Endothelial cell of umbilical vein (primary cell): ENCODE results near the gene EID3. TPM values are rescaled to one million over a fixed set of nuclear protein-coding genes. Genes with fewer than 3 reads are reported as not detected.

Source experiments
- BruUV-seq: library from RNA; stranded (reverse); fragments of 400-500 nt; replicated peaks from 2 replicates; lab custom pipeline; 2021; lab: Mats Ljungman, UMichigan
- CTCF ChIA-PET: fragments of 300-600, 350-600 bp; sonication (Branson Sonifier 250); formaldehyde crosslinking; loops from one replicate; lab custom pipeline; 2021; ENCODE audit warnings: antibody characterized with exemption, inconsistent platforms; lab: Charles Lee
- POLR2A ChIA-PET: fragments of 300-600, 350-600 bp; sonication (Branson Sonifier 250); formaldehyde crosslinking; loops from one replicate; lab custom pipeline; 2021; ENCODE audit warnings: antibody characterized with exemption, inconsistent platforms; lab: Charles Lee
- DNase-seq: peaks from one replicate; pipeline ENCODE4 v3.0.0-alpha.2; 2011; ENCODE audit warnings: low read depth, low spot score
- FAIRE-seq: peaks from 2 replicates; lab custom pipeline; 2011; peaks lifted over from hg19 to GRCh38; lab: Jason Lieb, UNC
- H2AFZ ChIP-seq: 2 replicates; pipeline ENCODE4 v1.6.0; 2012; ENCODE audit warnings: low read depth, low read length, control low read depth, inconsistent platforms
- H3K27ac ChIP-seq: 2 replicates; pipeline ENCODE4 v1.5.1; 2011; ENCODE audit warnings: low read depth, mild to moderate bottlenecking, control low read depth, low read length, moderate library complexity; ENCODE audit not compliant: insufficient read depth
- H3K27me3 ChIP-seq, 2 experiments: 2 replicates each; pipeline versions ENCODE4 v1.6.0 to v1.6.1; 2011; ENCODE audit warnings: low read length in 2 of 2, mixed read lengths in 1 of 2; ENCODE audit not compliant: control insufficient read depth in 2 of 2, insufficient read depth in 2 of 2
- H3K36me3 ChIP-seq, 2 experiments: 2 replicates in 1 of 2; 3 replicates in 1 of 2; pipeline ENCODE4 v1.5.1; 2011; ENCODE audit warnings: low read length in 2 of 2, mild to moderate bottlenecking in 1 of 2, moderate library complexity in 1 of 2; ENCODE audit not compliant: control insufficient read depth in 2 of 2, insufficient read depth in 2 of 2; ENCODE audit errors: extremely low read depth in 1 of 2
- H3K4me1 ChIP-seq: 3 replicates; pipeline ENCODE4 v1.5.1; 2011; ENCODE audit warnings: mild to moderate bottlenecking, low read length; ENCODE audit not compliant: control insufficient read depth, insufficient read depth; ENCODE audit errors: extremely low read depth
- H3K4me2 ChIP-seq: 2 replicates; pipeline ENCODE4 v1.6.1; 2011; ENCODE audit warnings: low read length, control low read depth, mixed read lengths; ENCODE audit not compliant: insufficient read depth
- H3K4me3 ChIP-seq, 3 experiments: fragments of 200-600 bp in 1 of 3; sonication (generic), shearing (Covaris generic) in 1 of 3; replicated peaks in 1 of 3; 2 replicates each; pipeline ENCODE4 v1.5.1; 2011 to 2016; ENCODE audit warnings: control low read depth in 3 of 3, low read length in 3 of 3, mild to moderate bottlenecking in 2 of 3, inconsistent platforms in 1 of 3, low read depth in 1 of 3, moderate library complexity in 1 of 3; ENCODE audit not compliant: insufficient read depth in 1 of 3
- H3K79me2 ChIP-seq: 2 replicates; pipeline ENCODE4 v1.6.0; 2012; ENCODE audit warnings: low read length, inconsistent platforms; ENCODE audit not compliant: control insufficient read depth, insufficient read depth
- H3K9ac ChIP-seq: replicated peaks from 2 replicates; pipeline ENCODE3; 2011; ENCODE audit warnings: low read length, control low read depth; ENCODE audit not compliant: insufficient read depth; ENCODE audit errors: extremely low read depth
- H3K9me1 ChIP-seq: replicated peaks from 3 replicates; pipeline ENCODE4 v1.6.0; 2011; ENCODE audit warnings: mild to moderate bottlenecking, low read length; ENCODE audit not compliant: control insufficient read depth, insufficient read depth; ENCODE audit errors: extremely low read depth
- H3K9me3 ChIP-seq: replicated peaks from 2 replicates; pipeline ENCODE4 v1.5.1; 2012; ENCODE audit warnings: low read length, inconsistent platforms; ENCODE audit not compliant: control insufficient read depth, insufficient read depth
- H4K20me1 ChIP-seq: replicated peaks from 2 replicates; pipeline ENCODE3; 2011; ENCODE audit warnings: mild to moderate bottlenecking, low read length; ENCODE audit not compliant: control insufficient read depth, insufficient read depth; ENCODE audit errors: extremely low read depth
- EZH2 ChIP-seq: IDR thresholded peaks from 2 replicates; pipeline ENCODE4 v1.6.1; 2012; ENCODE audit warnings: borderline replicate concordance, low read depth, mild to moderate bottlenecking, moderate library complexity, low read length, inconsistent platforms; ENCODE audit not compliant: severe bottlenecking
- FOS ChIP-seq: IDR thresholded peaks from 2 replicates; pipeline ENCODE4 v1.6.1; 2011; ENCODE audit warnings: mild to moderate bottlenecking, low read length, moderate library complexity, borderline replicate concordance; ENCODE audit not compliant: insufficient read depth
- GATA2 ChIP-seq: IDR thresholded peaks from 2 replicates; pipeline ENCODE4 v1.7.0; 2011; ENCODE audit warnings: low read depth, mild to moderate bottlenecking, moderate library complexity, mixed read lengths, low read length; ENCODE audit not compliant: insufficient read length, insufficient read depth
- JUN ChIP-seq: IDR thresholded peaks from 2 replicates; pipeline ENCODE4 v1.6.1; 2011; ENCODE audit warnings: borderline replicate concordance, low read depth; ENCODE audit not compliant: insufficient read length, insufficient read depth
- MAX ChIP-seq: IDR thresholded peaks from 2 replicates; pipeline ENCODE4 v1.6.1; 2011; ENCODE audit not compliant: insufficient read depth, insufficient read length
- MYC ChIP-seq: IDR thresholded peaks from one replicate; pipeline ENCODE4 v1.6.1; 2011; ENCODE audit warnings: mild to moderate bottlenecking, low read depth, low read length
- POLR2A ChIP-seq: IDR thresholded peaks from 2 replicates; pipeline ENCODE4 v1.6.1; 2012; ENCODE audit warnings: low read depth, mild to moderate bottlenecking, control low read depth, low read length
- POLR2AphosphoS5 ChIP-seq: IDR thresholded peaks from 2 replicates; pipeline ENCODE4 v1.6.1; 2012; ENCODE audit warnings: low read depth, mild to moderate bottlenecking, control low read depth, low read length, moderate library complexity; ENCODE audit not compliant: insufficient read depth
- dilution Hi-C: fragments of 300-500 bp; cut with MboI; formaldehyde crosslinking; loops from one replicate; pipeline ENCODE4 v1.15.0; 2019; ENCODE audit warnings: low sequenced_read_pairs; ENCODE audit not compliant: extremely low pct_ligation_motif_present
- intact Hi-C: fragments of 100-400 bp; cut with micrococcal nuclease; formaldehyde crosslinking; loops from one replicate; pipeline ENCODE4 v1.10.0; 2022
- polyA plus RNA-seq, 4 experiments: library from polyadenylated mRNA; depleted of rRNA in 3 of 4; stranded (reverse) in 3 of 4; unstranded in 1 of 4; fragments of >200 nt; gene quantifications; 2 replicates each; pipeline versions ENCODE4 v1.2.1 to v1.2.3, GENCODE V29; 2011 to 2012; ENCODE audit warnings: missing spikeins in 1 of 4
- total RNA-seq: library from RNA; stranded (reverse); gene quantifications from 2 replicates; pipeline ENCODE4 v1.2.3, GENCODE V29; 2021
- TF ChIP-seq, protein P1 (sequence below), 2 donors: IDR thresholded peaks; 1 replicate in 1 of 2; 2 replicates in 1 of 2; pipeline ENCODE4 v1.5.1; 2011; ENCODE audit warnings: low read length in 2 of 2, mild to moderate bottlenecking in 2 of 2, moderate library complexity in 2 of 2, control low read depth in 1 of 2, inconsistent platforms in 1 of 2, low read depth in 1 of 2; ENCODE audit not compliant: insufficient read depth in 1 of 2; ENCODE audit errors: extremely low read depth in 1 of 2

Gene EID3
- total and polyA plus RNA-seq, 2 donors (not counting 3 experiments of a cell fraction or from before 2014, with no cell fraction given): 1.5 to 14.5 TPM

- Histone ChIP-seq H3K9me3 (no peaks in the 10 kb centered on the region), H3K27me3 (no peaks in the 10 kb centered on the region), H4K20me1 (peaks cover 26% of the 10 kb centered on the region), H3K4me2 (peak overlapping the region; percentile 36), H3K27ac (no peak overlapping the region), H3K36me3 (peaks cover 12 to 33% of the 10 kb centered on the region in 2 experiments), H3K79me2 (peaks cover 94% of the 10 kb centered on the region), H3K4me1 (peaks cover 54% of the 10 kb centered on the region), H3K4me3 (no peak overlapping the region), H3K9me1 (no peaks in the 10 kb centered on the region), H2AFZ (no peak overlapping the region), H3K9ac (no peak overlapping the region)
- DNase-seq: no peak
- ChIA-PET POLR2A (interaction anchor here (1.3 to 15.5 kb wide), 3 partner anchors 11 to 115 kb away, joined by 3 to 222 read pairs (median 7); partner anchors contain the start of gene TXNRD1), CTCF (interaction anchor here (0.6 to 1.8 kb wide), 4 partner anchors 11 to 78 kb away, joined by 3 to 14 read pairs (median 4); partner anchors contain the start of gene TXNRD1)
- dilution Hi-C loops (no loop called here), intact Hi-C loops (no loop called here)
- BruUV-seq: no TSS peak
- no peak for FAIRE-seq
- TF ChIP-seq, protein P1, sequence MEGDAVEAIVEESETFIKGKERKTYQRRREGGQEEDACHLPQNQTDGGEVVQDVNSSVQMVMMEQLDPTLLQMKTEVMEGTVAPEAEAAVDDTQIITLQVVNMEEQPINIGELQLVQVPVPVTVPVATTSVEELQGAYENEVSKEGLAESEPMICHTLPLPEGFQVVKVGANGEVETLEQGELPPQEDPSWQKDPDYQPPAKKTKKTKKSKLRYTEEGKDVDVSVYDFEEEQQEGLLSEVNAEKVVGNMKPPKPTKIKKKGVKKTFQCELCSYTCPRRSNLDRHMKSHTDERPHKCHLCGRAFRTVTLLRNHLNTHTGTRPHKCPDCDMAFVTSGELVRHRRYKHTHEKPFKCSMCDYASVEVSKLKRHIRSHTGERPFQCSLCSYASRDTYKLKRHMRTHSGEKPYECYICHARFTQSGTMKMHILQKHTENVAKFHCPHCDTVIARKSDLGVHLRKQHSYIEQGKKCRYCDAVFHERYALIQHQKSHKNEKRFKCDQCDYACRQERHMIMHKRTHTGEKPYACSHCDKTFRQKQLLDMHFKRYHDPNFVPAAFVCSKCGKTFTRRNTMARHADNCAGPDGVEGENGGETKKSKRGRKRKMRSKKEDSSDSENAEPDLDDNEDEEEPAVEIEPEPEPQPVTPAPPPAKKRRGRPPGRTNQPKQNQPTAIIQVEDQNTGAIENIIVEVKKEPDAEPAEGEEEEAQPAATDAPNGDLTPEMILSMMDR (IDR thresholded peaks at IDR 0.05; ENCODE audit: extremely low read depth in 1 of 2, insufficient read depth in 1 of 2, low read depth in 1 of 2, low read length in 2 of 2): no peak
- TF ChIP-seq MAX: no peak
- no peak for TF ChIP-seq MYC
- TF ChIP-seq JUN: no peak
- no peak for TF ChIP-seq GATA2
- TF ChIP-seq POLR2AphosphoS5: no peak
- TF ChIP-seq EZH2: no peak
- TF ChIP-seq POLR2A: no peak
- TF ChIP-seq FOS: no peak
Observed at GRCh38 chr12:104292872-104293794, 10.4 kb upstream of the EID3 start.
